ENCODE results near the gene SCUBE2. TPM values are rescaled to one million over a fixed set of nuclear protein-coding genes. Genes with fewer than 3 reads are reported as not detected.

The SCUBE2 gene
- total and polyA plus RNA-seq, 7 donors, result 2.3 to 22.9 (median 7.5) TPM

- H3K9me3 ChIP-seq, result no peaks in the 10 kb centered on the region
- 84 to 93% methylated on average over 2 of the region's 2 CpGs for WGBS, 2 donors
- TF ChIP-seq POLR2A (IDR thresholded peaks at IDR 0.05) (no peak), CTCF (IDR thresholded peaks at IDR 0.05) (no peak), POLR2AphosphoS5 (IDR thresholded peaks at IDR 0.05) (no peak), EP300 (IDR thresholded peaks at IDR 0.05) (no peak)
- intact Hi-C loops (cut with DNase I), result no loop called here
- H3K27me3 ChIP-seq, result no peaks in the 10 kb centered on the region
- H3K4me1 ChIP-seq, result no peaks in the 10 kb centered on the region
- no peak for DNase-seq
- H3K27ac ChIP-seq, result no peak overlapping the region
- no peaks in the 10 kb centered on the region for H3K36me3 ChIP-seq
- no peak overlapping the region for H3K4me3 ChIP-seq
These were observed 120.0 kb downstream of the SCUBE2 start for GRCh38 chr11:8971196-8971923.

Small RNA genes lying within 50 kb of the gene (small RNA-seq; reads per million reads assigned to genes)
- 0 reads per million in 3 donors for gene MIR5691

Other genes with a start within 250 kb of the SCUBE2 start
- gene AKIP1, start 180.4 kb downstream of the SCUBE2 start, total RNA-seq, result 10 to 100 TPM; 21.6 to 33.2 (median 26.5) TPM
- 10 to 100 TPM; 18.0 to 19.8 (median 19.3) TPM for gene AKIP1, start 180.4 kb downstream of the SCUBE2 start, polyA plus RNA-seq
- not detected for gene C11orf16, start 158.7 kb downstream of the SCUBE2 start, total RNA-seq
- not detected for gene C11orf16, start 158.7 kb downstream of the SCUBE2 start, polyA plus RNA-seq
- gene ASCL3, start 148.6 kb downstream of the SCUBE2 start, total RNA-seq, result not detected
- gene ASCL3, start 148.6 kb downstream of the SCUBE2 start, polyA plus RNA-seq, result not detected
- gene TMEM9B, start 127.2 kb downstream of the SCUBE2 start, total RNA-seq, result 10 to 100 TPM; 13.3 to 24.3 (median 20.1) TPM
- 10 to 100 TPM; 48.3 to 58.9 (median 49.8) TPM for gene TMEM9B, start 127.2 kb downstream of the SCUBE2 start, polyA plus RNA-seq
- gene NRIP3, start 87.6 kb downstream of the SCUBE2 start, total RNA-seq, result 1 to 10 TPM; 2.3 to 5.3 (median 3.6) TPM
- under 1 TPM in 2 of 3 donors, not detected in 1; under 0.01 to 0.61 TPM for gene NRIP3, start 87.6 kb downstream of the SCUBE2 start, polyA plus RNA-seq
- gene DENND5A, start 173.8 kb upstream of the SCUBE2 start, total RNA-seq, result 100 to 1,000 TPM in 1 of 4 donors, 10 to 100 TPM in 3; 89.2 to 130 (median 95.1) TPM
- gene DENND5A, start 173.8 kb upstream of the SCUBE2 start, polyA plus RNA-seq, result 10 to 100 TPM in 2 of 3 donors, 1 to 10 TPM in 1; 9.7 to 19.3 (median 19.2) TPM
- 10 to 100 TPM; 20.3 to 22.2 (median 20.5) TPM for gene TMEM41B, start 223.0 kb upstream of the SCUBE2 start, total RNA-seq
- gene TMEM41B, start 223.0 kb upstream of the SCUBE2 start, polyA plus RNA-seq, result 10 to 100 TPM in 1 of 3 donors, 1 to 10 TPM in 2; 6.5 to 20.8 (median 6.6) TPM

Measured in sigmoid colon (tissue), 7 donors.